ENCODE data around the gene SPPL3.
"Not testable (repeated sequence)": the region's sequence is repeated elsewhere in the genome, so short reads cannot be mapped to it uniquely, and the experiment has no call there.

SPPL3 gene

GRCh38 chr12:120817559-120818330 is 86.4 kb downstream of the SPPL3 start:
- DNase-seq, result no peak

DNA sequence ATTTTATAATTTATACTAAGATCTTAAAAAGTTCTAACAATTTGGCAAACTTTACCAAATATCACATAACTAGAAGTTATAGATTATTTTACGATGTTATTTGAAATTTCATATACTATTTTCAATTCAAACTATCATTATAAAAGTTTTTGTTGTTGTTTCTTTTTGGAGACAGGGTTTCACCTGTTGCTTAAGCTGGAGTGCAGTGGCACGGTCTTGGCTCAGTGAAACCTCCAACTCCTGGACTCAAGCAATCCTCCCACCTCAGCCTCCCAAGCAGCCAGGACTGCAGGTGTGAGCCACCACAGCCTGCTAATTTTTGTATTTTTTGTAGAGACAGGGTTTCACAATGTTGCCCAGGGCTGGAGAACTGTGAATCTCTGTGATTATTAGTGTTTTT is 87.8 kb downstream of the SPPL3 start:
- DNase-seq, result no peak

GRCh38 chr12:120814903-120815429 is 89.2 kb downstream of the SPPL3 start:
- no peak for DNase-seq

DNA sequence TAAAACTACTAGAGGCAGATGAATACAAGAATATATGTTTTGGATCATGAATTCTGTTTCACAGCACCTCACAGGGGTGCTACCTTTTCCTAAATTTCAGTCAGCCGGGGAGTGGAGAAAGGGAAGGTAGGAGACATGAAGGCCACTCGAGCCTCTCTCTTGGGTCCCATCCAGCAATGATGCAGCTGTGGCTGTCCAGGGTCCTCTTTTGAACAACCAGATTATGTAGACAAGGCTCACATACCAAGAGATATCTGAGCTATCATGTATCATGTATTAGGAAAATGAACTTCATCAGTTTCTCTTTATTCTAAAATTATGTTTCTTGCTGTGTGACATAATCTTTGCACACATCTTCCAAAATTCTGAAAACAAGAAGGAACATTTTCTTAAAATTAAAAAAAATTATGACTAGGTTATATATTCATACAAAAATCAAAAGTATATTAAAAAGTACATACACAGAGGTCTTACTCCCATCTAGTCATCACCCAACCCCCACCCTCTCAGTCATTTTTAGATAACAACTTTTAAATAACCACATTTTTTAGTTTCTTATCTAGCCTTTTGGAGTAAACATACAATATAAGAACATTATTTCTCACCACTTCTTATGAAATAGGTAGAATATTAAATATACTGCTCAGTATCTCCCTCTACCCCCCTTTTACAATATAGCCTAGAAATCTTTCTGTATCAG is 89.8 kb downstream of the SPPL3 start:
- no peak for DNase-seq

- DNase-seq, result no peak
These were observed 90.5 kb downstream of the SPPL3 start for GRCh38 chr12:120813588-120814153.

- no peak for DNase-seq
These were observed 94.1 kb downstream of the SPPL3 start for GRCh38 chr12:120810021-120810420.

DNA sequence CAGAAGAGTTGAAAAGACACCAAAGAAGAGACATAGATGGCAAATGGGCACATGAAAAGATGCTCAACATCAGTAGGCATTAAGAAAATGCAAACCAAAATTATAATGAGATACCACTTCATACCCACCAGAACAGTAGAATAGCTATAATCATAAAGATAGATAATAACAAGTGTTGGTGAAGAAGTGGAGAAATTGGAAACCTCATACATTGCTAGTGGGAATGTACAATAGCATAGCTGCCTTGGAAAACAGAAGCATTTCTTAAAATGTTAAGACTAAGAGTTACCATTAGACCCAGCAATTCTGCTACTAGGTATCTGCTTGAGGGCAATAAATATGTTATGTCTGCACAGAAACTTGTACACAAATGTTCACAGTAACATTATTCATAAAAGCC is 99.7 kb downstream of the SPPL3 start:
- DNase-seq, result no peak

DNA sequence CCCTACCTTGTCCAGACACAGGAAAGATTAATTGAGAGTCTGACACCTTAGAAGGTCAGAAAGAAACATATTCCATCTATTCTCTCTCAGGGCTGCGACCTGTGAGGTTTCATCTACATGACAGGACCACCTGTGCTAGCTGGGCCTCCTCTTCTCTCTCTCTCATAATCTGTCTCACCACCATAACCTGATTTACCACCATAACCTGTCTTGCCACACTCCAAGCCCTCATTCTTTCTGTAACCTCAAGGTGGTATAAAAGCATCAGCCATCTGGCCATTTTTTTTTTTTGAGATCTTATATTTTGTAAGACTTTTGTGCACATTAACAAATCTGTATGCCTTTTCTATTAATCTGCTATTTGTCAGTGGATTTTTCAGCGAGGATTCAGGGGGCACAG is 103.0 kb downstream of the SPPL3 start:
- no peak for DNase-seq

GRCh38 chr12:120800665-120801064 is 103.5 kb downstream of the SPPL3 start:
- DNase-seq, result no peak

DNA sequence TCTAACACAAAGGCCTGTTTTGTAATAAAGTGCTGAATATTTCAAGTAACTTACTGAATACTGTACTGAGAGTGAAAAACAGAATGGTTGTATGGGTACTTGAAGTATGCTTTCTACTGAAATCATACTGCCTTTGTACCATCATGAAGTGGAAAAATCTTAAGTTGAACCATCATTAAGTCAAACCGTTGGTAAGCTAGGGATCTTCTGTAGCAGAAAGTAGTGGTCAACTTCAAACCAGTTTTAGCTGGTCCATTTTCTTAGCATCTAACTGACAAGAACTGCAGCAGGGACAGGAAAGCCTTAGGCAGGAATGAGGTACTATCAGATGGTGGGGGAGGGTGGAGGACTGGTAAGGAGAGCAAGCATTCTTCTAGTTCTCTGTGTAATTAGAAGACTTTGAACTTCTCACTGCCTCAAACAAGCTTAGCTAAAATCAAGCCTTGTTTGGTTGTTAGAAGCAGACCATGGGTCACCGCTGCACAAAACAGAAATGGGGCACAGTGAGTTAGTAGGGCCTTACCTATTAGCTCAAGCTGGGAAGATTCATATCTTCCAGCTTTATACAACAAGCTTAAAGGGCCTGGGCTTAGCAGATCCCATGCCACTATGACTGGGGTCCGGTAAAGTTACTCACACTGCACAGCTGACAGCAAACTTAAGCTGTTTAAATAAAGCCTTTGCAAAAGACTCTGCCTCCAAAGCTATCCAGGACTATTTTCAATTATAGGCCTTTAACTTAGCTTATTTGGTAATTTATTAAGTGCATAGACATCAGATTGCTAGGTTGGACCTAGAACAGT is 104.7 kb downstream of the SPPL3 start:
- no peak for DNase-seq

DNA sequence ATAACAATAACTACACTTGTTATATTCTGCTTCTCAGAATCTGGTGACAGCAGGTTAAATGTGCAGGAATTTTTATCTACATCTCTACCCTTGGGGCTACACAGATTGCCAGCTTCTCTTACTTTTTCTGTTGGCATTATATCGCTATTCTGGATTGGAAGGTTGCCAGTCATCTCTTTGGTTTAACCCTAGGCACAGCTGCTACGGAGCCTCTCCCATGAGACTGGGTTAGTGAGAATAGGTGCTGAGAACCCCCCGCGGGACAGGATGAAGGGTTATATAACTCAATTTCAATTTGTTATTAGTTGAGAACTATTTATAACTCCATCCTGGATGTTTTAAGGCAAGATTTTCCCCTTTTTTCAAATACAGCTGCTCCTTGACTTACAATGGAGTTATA is 105.5 kb downstream of the SPPL3 start:
- no peak for DNase-seq

GRCh38 chr12:120797677-120798642 is 106.2 kb downstream of the SPPL3 start:
- no peak for DNase-seq

- DNase-seq, result no peak
These were observed 108.5 kb downstream of the SPPL3 start for GRCh38 chr12:120795441-120796178.

- DNase-seq, result no peak
These were observed 110.8 kb downstream of the SPPL3 start for GRCh38 chr12:120793357-120793756.

- DNase-seq, result not testable (repeated sequence)
These were observed 111.7 kb downstream of the SPPL3 start for GRCh38 chr12:120792456-120792855.

GRCh38 chr12:120791669-120792176 is 112.4 kb downstream of the SPPL3 start:
- DNase-seq, result no peak

DNA sequence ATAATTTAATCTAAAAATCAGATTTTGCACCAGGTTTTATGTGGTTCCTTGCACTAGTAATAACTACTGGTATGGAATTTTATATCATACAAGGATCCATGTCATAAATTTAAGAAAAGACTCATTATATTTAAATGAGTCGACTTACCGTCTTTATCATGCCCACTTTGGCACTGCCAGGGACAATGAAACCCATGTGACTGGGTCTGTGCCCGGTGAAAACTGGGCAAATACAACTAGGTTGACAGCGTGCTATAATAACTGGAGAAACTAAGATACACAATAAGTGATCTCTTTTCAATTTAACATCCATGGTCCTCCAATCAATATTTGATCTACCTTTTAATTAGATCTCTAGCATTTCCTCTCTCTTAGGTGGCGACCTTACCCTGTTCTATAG is 114.0 kb downstream of the SPPL3 start:
- DNase-seq, result no peak

DNA sequence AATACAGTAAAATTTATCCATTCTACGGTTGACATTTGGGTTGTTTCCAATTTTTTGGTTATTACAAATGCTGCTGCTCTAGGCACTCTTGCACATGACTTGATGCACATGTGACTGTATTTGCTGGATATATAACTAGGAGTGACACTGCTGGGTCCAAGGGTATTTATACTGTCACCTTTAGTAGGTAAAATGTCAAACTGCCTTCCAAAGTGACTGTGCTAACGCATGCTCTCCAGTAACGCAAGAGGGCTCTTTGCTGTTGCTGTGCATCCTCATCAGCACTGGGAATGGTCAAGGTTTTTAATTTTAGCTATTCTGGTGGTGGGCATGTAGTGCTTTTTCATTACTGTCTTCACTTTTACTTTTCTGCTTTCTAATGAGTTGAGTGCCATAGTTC is 116.3 kb downstream of the SPPL3 start:
- DNase-seq, result no peak

DNA sequence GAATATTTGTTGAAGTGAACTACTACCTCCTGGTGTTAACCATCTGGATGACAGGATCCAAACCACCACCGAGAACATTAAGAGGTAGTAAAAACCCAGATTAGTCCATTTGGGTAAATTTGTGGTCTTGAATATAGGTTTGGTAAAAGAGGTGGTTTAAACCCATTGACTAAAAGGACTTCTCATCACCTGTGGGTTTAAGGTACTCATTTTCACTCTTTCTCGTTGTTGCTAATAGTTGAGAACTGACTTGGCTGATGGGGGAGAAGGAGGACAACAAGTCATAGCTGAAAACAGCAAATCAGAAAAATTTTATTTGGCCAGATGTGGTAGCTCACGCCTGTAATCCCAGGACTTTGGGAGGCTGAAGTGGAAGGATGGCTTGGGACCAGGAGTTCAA is 119.4 kb downstream of the SPPL3 start:
- DNase-seq, result no peak

DNA sequence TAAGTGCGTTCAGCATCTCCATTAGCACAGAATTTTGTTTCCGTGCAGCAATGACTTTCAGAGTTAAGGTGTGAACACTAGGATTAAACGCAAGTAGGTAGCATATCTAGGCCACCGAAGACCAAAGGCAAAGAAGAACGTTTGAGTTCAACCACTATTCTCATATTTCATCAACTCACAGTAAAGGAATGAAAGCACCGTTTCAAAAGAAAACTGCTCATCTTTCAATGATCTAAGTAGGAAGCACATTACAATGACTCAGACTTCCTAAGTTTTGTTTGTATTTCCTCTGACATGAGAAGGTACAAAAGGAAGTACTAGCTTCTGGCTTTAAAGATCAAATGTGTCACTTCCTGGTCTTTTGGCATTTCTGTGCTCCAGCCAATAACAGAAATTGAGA is 121.0 kb downstream of the SPPL3 start:
- DNase-seq, result no peak

Measured in C1 segment of cervical spinal cord (tissue), 14 donors.